HEK293T (cell line): ENCODE measurements around the gene HTT.

ENCODE experiments used
- CTCF ChIA-PET: fragments of 350-600 bp; formaldehyde crosslinking; extraction: SDS; loops from one replicate; lab custom pipeline; 2021; ENCODE audit warnings: antibody characterized with exemption, inconsistent platforms; lab: Yijun Ruan, JAX
- POLR2A ChIA-PET: fragments of 350-600 bp; formaldehyde crosslinking; extraction: SDS; loops from one replicate; lab custom pipeline; 2020; ENCODE audit warnings: antibody characterized with exemption, inconsistent platforms; lab: Yijun Ruan, JAX
- DNase-seq: peaks from one replicate; pipeline ENCODE4 v3.0.0; 2012; ENCODE audit warnings: mixed read lengths; ENCODE audit errors: extremely low spot score
- ARNT ChIP-seq: fragments of 450-650 bp; IDR thresholded peaks from 2 replicates; pipeline ENCODE4 v1.6.1; 2017; ENCODE audit warnings: mild to moderate bottlenecking
- BHLHE40 ChIP-seq: fragments of 450-650 bp; IDR thresholded peaks from 2 replicates; pipeline ENCODE4 v1.6.1; 2016; ENCODE audit warnings: mild to moderate bottlenecking, moderate library complexity, borderline replicate concordance
- CTBP1 ChIP-seq: fragments of 450-650 bp; IDR thresholded peaks from 2 replicates; pipeline ENCODE4 v1.6.1; 2016; ENCODE audit warnings: borderline replicate concordance
- ELF4 ChIP-seq: fragments of 450-650 bp; IDR thresholded peaks from 2 replicates; pipeline ENCODE4 v1.6.1; 2017; ENCODE audit warnings: antibody characterized with exemption
- FOXA1 ChIP-seq: fragments of 450-650 bp; IDR thresholded peaks from 2 replicates; pipeline ENCODE4 v1.6.1; 2016; ENCODE audit warnings: mild to moderate bottlenecking
- FOXK2 ChIP-seq: fragments of 450-650 bp; IDR thresholded peaks from 2 replicates; pipeline ENCODE4 v1.6.1; 2016; ENCODE audit warnings: mild to moderate bottlenecking
- FOXM1 ChIP-seq: fragments of 450-650 bp; IDR thresholded peaks from 2 replicates; pipeline ENCODE4 v1.6.1; 2017; ENCODE audit warnings: mild to moderate bottlenecking, borderline replicate concordance
- HDGF ChIP-seq: fragments of 450-650 bp; IDR thresholded peaks from 2 replicates; pipeline ENCODE4 v1.6.1; 2017; ENCODE audit warnings: antibody characterized with exemption, borderline replicate concordance
- L3MBTL2 ChIP-seq: fragments of 450-650 bp; conservative IDR thresholded peaks from 2 replicates; pipeline ENCODE4 v1.6.1; 2016; ENCODE audit warnings: mild to moderate bottlenecking
- LEF1 ChIP-seq: fragments of 450-650 bp; IDR thresholded peaks from 2 replicates; pipeline ENCODE4 v1.6.1; 2017; ENCODE audit warnings: mild to moderate bottlenecking, borderline replicate concordance
- NFRKB ChIP-seq: fragments of 450-650 bp; IDR thresholded peaks from 2 replicates; pipeline ENCODE4 v1.6.1; 2016; ENCODE audit warnings: mild to moderate bottlenecking, moderate library complexity
- PKNOX1 ChIP-seq: fragments of 450-650 bp; IDR thresholded peaks from 2 replicates; pipeline ENCODE4 v1.6.1; 2016
- SP1 ChIP-seq: fragments of 450-650 bp; IDR thresholded peaks from 2 replicates; pipeline ENCODE4 v1.6.1; 2017
- SUZ12 ChIP-seq: fragments of 450-650 bp; IDR thresholded peaks from 2 replicates; pipeline ENCODE4 v1.6.1; 2016; ENCODE audit warnings: mild to moderate bottlenecking
- TARDBP ChIP-seq: fragments of 450-650 bp; IDR thresholded peaks from 2 replicates; pipeline ENCODE4 v1.6.1; 2016
- ZNF384 ChIP-seq: fragments of 450-650 bp; IDR thresholded peaks from 2 replicates; pipeline ENCODE4 v1.6.1; 2016

HTT gene

DNA sequence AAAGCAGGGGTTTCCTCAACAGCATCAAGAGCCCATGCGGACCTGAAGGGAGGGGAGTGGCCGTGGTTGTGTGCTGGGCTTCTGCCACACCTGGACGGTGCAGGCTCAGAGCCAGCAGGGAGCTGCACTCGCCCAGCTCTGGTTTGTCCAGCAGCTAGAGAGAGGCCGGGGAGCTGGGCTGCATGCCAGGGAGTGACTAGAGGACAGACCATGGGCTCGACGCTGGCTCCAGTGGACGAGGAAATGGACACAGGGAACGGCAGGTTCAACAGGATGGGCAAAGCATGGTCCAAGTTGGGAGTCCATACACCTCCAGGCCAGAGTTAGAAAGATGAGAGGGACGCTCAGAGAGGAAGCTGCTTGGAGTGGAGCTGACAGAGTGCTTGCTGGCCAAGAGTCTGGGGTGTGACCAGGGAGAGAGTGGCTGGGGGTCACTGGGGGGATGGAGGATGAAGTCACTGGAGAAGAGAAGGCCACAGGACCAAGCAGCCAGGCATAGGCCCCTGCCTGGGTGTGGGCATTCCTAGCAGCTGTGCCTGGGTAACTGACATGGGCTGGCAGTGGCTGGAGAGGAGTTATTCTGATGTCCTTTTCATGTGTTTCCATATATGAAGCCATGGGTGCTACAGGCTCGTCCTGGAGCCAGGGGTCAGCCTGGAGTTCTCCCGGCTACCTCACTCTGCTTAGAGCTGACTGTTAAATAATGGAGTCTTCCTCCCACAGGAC lies 43.0 kb upstream of the HTT start:
- no peak for DNase-seq
- POLR2A ChIA-PET = interaction anchor here (2.1 kb wide), 1 partner anchor 68 kb away, joined by 7 read pairs; the partner anchor contains the start of genes GRK4 and NOP14
- CTCF ChIA-PET = interaction anchor here (0.7 kb wide), 1 partner anchor 287 kb away, joined by 3 read pairs; no protein-coding TSS in a partner anchor
- TF ChIP-seq SP1 (no peak), HDGF (no peak), TARDBP (no peak), CTBP1 (no peak), LEF1 (no peak), NFRKB (no peak), BHLHE40 (no peak), FOXM1 (no peak), FOXK2 (no peak), ZNF384 (no peak), FOXA1 (no peak), ARNT (no peak), L3MBTL2 (no peak), ELF4 (no peak), SUZ12 (no peak), PKNOX1 (no peak)

DNA sequence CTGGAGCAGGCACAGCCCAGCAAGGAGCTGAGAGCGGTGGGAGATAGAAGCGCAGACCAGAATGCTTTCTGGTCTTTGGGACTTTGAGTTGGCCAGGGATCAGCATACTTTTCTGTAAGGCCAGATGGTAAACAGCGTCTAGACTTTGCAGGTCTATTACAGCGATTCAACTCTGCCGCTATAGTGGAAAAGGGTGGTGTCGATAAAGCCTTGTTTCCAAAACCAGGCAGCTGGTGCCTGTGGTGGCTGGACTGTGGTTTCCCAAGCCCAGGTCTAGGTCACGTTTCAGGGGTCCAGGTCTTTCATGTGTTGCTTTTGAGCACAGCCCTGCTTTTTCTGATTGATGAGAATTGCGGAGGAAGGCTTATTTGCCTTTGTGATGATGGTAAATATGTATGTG lies 40.2 kb upstream of the HTT start:
- POLR2A ChIA-PET = no interaction called here
- CTCF ChIA-PET = no interaction called here
- TF ChIP-seq HDGF (no peak), ELF4 (no peak), ARNT (no peak), LEF1 (no peak), NFRKB (no peak), FOXA1 (no peak), BHLHE40 (no peak), L3MBTL2 (no peak), FOXM1 (no peak), ZNF384 (no peak), FOXK2 (no peak), SP1 (no peak), TARDBP (no peak), PKNOX1 (no peak), SUZ12 (no peak)
- no peak for DNase-seq

DNA sequence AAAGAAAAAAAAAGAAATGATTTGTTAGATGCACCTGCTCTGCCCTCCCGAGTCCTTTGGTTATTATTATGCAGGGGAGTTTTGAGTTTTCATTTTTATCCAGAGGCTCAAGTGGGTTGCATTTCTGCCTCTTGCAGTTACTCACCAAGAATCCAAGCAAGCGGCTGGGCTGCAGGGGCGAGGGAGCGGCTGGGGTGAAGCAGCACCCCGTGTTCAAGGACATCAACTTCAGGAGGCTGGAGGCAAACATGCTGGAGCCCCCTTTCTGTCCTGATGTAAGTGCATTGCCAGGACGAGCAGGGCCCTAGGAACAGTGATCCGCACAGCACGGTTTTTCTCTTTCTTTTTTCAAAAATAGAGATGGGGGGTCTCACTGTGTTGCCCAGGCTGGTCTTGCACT lies 39.2 kb upstream of the HTT start:
- CTCF ChIA-PET = no interaction called here

DNA sequence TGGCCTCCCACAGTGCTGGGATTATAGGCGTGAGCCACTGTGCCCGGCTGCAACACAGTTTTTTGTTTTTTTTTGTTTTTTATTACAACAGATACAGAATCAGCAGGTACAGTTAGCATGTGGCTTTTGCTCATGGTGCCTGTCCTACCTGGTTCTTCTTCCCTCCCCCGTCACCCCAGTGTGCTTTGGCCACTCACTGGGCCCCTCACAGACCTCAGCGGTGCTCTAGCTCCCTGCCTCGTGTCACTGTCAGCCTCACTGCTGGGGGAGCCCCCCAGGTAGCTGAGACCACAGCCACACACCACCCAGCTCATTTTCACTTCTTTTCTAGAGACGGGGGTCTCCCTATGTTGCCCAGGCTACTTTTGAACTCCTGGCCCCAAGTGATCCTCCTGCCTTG lies 38.8 kb upstream of the HTT start:
- no peak for TF ChIP-seq NFRKB
- TF ChIP-seq SUZ12 = no peak
- TF ChIP-seq FOXK2 = no peak
- no peak for TF ChIP-seq TARDBP
- no peak for TF ChIP-seq FOXM1
- no peak for TF ChIP-seq HDGF
- TF ChIP-seq ARNT = no peak
- TF ChIP-seq PKNOX1 = no peak
- no peak for TF ChIP-seq FOXA1
- TF ChIP-seq BHLHE40 = no peak
- TF ChIP-seq CTBP1 = no peak
- CTCF ChIA-PET = no interaction called here
- POLR2A ChIA-PET = interaction anchor here (1.1 kb wide), 1 partner anchor 72 kb away, joined by 5 read pairs; the partner anchor contains the start of gene GRK4
- DNase-seq = no peak

More for the DNA sequence above, 39.2 kb upstream of the HTT start:
- no peak for TF ChIP-seq L3MBTL2
- no peak for DNase-seq
- POLR2A ChIA-PET = interaction anchor here (1.1 kb wide), 1 partner anchor 71 kb away, joined by 5 read pairs; the partner anchor contains the start of gene GRK4

DNA sequence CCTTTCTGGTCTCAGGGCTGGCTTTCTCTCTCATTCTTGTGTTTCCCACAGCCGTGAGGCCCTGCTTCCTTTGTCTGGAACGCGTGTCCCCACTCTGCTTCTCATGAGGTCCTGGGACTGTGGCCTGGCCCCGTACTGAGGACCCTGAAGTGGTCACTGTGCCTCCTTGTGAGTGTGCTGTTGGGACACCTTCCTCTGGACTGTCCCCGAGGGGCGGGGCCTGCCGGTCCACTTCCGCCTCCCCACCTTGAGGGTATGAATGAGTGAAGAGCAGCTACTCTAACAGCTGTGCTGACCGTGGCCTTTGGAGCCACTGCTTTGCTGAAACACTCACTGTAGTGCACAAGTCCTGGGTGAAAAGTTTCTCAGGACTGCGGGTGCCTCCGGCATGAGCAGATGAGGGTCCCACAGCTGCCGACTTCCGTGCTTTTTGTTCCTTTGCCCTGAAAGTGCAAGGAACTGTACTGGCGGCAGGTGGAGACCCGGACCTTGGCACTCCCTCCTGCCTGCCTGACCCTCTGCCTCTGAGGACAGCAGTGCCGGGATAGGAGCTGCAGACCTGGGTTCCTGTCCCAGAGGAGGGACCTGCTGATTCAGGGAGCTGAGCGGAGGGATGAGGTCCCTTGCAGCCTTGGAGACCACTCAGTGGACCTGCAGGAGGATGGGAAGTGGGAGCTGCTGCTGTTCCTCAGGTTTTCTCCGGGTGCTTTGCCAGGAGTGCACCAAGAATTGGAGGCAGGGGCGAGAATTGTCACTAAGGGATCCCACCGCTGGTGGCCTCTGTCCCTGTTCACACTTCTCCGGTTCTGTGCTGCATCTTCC lies 38.1 kb upstream of the HTT start:
- no peak for DNase-seq
- CTCF ChIA-PET = interaction anchor here (1.3 to 1.7 kb wide), 2 partner anchors 55 to 273 kb away, joined by 3 to 11 read pairs; no protein-coding TSS in a partner anchor
- POLR2A ChIA-PET = interaction anchor here (1.1 kb wide), 1 partner anchor 73 kb away, joined by 5 read pairs; the partner anchor contains the start of gene GRK4
- TF ChIP-seq TARDBP (no peak), ELF4 (no peak), SUZ12 (no peak), NFRKB (no peak), CTBP1 (no peak), LEF1 (no peak), FOXA1 (no peak), FOXK2 (no peak), BHLHE40 (no peak)
